Pulmonary artery endothelial cell (primary cell): ENCODE results near the gene PDSS1. TPM values are rescaled to one million over a fixed set of nuclear protein-coding genes. Genes with fewer than 3 reads are reported as not detected.
"Not testable (repeated sequence)": the region's sequence is repeated elsewhere in the genome, so short reads cannot be mapped to it uniquely, and the experiment has no call there.

ENCODE experiments used
- DNase-seq: peaks from one replicate; pipeline ENCODE4 v3.0.0-alpha.2; 2011; ENCODE audit warnings: low read depth, low spot score
- total RNA-seq: library from RNA; depleted of rRNA; stranded (reverse); fragments of >200 nt; gene quantifications from 2 replicates; pipeline ENCODE4 v1.2.3, GENCODE V29; 2014

The PDSS1 gene
- total RNA-seq, 1 donor from 2014 or later: 8.8 TPM

DNA sequence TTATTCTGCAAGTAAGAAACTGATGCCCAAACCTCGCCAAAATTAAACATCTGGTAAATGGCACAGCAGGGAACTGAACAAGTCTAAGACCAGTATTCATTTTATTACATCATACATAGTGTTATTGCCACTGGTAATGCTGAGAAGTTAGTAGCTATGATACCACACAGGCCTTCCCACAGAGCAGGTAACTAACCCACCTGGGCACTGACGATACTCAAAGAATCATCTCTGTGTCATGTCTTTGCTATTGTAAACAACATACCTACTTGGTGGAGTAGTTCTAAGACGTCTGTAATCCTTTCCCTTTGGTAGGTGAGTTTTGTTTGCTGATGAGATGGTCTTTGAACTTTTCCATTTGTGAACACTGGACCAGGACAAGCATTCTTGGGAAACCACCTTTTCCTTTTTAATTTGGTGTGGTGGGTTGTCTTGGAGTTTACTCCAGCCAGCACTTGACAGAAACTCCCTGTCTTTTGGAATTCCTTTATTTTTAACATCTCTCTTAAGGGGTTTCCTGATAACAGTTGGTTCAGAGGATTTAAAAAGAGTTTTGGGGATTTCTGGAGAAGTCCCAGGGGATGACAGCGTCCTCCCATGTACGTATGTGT, 40.9 kb downstream of the PDSS1 start:
- DNase-seq: no peak

DNA sequence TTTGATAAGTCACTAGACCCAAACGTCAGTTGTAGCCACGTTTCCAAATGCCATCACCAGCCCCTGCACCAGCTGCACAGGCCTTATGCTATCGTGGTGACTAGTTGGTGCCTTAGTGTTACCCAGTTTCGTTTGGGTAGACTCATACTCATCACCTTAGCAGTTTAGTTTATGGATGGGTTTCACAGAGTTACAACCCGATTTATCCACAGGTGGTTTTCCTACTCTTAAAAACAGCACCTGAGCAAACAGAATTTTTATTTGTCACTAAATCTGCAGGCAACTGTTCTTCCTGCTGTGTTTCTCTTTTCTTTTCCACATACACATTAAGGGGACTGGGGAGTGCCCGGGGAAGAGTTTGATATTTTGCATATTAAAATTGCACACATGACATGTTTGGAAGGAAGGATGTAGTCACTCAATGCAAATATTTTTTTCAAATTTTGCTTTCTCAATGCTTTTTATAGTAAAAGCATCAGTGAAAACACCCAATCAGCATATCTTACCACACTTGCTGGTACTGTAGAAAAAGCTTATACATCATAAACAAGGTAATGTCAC, 41.6 kb downstream of the PDSS1 start:
- DNase-seq: no peak

DNA sequence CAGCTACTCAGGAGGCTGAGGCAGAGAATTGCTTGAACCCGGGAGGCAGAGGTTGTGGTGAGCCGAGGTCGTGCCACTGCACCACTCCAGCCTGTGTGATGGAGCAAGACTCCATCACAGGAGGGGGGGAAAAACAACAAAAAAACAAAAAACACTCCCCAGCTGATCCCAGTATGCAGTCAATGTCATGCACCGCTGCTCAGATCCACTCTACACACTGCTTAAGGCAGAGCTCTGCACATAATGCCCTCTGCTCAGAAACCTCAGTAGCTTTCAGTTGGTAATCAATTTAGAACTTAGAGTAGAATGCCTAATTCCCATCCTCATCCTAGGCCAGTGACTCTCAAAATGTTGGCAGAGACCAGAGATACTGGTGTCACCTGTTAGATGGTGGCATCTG, 43.9 kb downstream of the PDSS1 start:
- no peak for DNase-seq

DNA sequence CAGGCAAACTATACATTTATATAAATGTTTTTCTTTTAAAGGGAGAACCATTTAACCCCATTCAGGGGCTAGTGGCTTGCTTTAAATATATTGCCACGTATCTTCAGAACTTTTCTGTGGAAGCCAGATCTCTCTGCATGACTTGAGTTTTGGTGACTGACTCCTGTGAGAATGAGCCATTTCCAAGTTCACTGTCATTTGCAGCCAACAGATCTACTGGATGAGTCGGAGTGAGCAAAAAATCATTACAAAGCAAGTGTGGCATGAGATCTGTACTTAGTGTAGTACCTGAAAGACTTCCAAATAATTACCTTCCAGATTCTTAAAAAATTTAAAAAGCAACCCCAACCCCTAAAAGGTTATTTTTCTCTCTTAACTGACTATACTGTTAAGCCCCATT, 45.6 kb downstream of the PDSS1 start:
- no peak for DNase-seq

DNA sequence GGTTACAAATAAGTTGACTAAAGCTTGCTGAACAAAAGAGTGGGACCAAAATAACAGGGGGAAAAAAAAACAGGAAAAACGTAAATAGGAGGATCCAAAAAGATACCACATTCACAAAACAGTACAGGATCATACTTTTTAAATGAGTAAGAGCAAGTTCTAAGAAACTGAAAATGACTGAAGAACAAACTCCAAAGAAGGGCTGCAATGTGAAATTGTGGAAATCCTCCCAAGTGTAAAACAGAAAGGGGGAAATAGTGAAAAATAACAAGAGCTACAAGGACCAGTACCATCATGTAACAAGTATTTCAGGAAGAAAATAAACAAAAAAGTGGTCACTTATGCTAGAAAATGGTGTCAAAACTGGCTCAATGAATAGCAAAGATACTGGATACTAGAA, 46.3 kb downstream of the PDSS1 start:
- DNase-seq: no peak

DNA sequence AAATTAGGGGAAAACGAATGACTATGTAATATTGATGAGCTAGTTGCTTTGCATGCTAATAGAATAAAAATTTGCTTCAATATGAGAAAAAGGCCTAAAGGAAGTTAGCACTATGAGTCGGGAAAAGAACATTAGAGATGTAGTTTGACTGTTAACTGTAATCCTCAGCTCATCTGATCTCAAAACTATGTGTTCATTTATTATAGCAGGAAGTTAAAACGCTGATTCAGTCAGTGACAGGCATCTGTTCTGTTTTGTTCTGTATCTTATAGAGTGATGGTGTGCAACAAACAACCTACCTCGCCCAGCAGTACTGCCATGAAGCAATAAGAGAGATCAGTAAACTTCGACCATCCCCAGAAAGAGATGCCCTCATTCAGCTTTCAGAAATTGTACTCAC, 48.6 kb downstream of the PDSS1 start:
- no peak for DNase-seq

DNA sequence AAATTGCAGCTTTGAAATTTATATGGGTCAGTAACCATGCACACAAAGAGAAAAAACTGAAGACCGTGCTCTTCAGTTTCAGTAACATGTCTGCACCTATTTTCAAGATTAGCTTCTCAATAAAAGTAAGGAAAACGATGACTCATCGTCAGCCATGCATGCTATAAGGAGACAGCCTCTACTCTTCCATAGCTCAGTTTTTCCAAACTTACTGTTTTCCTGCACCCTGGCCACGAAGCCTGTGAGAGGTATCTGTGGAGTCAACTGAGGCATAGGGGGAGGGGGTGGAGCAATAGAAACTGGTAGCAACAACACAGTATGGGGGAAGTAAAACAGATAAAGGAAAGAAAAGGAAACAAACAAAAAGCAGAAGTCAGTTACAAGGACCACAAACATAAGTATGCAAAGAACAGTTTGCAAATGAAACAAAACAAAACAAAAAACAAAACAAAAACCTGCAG, 58.0 kb downstream of the PDSS1 start:
- no peak for DNase-seq

DNA sequence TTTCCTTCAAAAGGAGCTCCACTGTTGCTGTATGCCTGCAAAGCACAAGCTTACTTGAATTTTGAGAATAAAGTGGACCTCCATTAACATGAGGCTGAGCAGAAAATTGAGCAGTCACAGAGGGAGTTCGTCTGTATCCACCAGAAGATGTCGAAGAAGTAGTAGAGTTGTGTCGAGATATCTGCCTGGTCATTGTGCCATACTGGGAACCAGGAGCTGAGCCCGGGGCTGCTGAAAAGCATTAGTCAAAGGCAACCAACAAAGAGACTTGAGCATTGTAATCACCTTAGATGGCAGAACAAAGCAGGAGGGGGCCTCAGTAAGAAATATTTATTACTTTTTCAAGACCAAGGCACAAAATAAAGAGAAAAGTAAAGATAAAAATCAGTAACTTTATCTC, 61.5 kb downstream of the PDSS1 start:
- no peak for DNase-seq

DNA sequence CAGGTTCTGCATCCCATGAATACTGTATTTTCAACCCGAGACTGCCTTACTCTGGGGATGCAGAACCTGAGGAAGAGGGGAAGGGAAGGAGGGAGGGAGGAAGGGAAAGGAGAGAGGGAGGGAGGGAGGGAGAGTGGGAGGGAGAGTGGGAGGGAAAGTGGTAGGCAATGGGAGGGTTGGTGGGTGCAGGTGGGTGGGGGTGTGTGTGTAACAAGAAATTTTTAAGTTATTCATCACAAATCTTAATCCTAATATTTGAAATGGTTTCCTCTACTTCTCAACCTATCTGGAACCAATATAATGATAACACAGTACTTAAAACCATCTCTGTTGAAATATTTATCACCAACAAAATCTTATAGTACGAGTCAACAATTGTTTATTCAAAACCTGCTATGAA, 68.0 kb downstream of the PDSS1 start:
- DNase-seq: no peak

DNA sequence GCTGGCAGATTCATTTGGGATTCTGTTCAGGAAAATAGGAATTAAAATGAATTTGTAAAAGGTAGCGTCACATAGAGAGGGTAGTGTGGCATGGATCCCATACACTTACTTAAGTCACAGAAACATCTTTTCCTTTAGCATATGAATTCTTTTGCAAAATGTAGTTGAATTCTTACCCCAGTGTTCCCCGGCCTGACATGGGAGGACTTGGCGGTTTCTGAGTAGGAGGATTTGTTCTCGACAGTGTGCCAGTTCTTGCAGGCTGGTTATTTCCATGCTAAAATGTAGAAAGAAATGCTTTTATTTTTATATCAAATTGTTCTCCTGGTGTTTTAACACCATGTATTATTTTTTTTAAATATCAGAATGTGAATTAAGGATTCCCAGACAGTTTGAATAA, 72.6 kb downstream of the PDSS1 start:
- DNase-seq: no peak

DNA sequence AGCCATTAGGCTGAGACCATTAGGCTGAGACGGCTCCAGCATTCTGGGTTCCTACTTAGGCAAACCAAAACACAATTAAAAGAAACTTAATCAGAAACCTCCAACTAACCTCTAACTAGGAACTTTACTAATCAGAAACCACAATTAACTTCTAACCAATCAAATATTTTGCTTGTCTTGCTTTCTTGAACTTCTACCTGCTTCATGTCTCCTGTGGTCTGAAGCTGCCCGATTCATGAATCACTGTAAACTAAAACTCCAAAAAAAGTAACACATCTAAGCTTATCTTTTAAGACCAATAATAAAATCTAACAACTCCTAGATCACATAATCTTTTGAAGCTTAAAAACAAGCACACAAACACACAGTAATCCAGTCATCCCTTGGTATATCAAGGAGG, 76.1 kb downstream of the PDSS1 start:
- DNase-seq: no peak

DNA sequence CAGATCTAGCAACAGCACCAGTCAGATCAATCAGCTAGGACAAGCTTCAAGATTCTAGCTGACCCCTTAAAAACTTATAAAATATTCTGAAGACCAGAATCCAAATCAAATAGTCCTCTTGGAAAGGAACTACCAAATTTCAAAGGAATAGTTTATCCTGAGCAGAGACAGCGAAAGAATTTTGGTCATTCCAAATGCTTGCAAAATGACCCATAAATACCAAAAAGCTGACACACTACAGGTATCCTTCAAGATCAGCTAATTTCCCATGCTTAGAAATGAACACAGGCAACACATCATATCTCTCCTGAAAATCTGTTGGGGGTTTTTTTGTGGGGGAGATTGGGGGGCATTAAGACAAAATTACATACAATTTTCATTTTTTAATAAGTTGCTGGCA, 78.8 kb downstream of the PDSS1 start:
- DNase-seq: no peak

DNA sequence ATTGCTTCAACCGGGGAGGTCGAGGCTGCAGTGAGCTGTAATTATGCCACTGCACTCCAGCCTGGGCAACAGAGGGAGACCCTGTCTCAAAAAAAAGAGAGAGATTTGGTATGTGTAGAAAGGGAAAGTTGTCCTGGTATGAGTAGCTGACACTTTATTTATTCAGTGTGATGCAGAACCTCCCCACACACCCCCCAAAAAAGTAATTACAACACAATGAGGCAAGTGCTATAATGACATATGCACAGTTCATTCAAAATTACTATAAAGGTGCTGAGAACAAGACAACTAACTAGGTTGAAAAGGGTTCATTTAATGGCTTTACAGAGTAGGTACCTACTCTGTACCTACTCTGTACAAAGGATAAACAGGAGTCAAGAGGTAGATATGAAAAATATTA, 80.2 kb downstream of the PDSS1 start:
- DNase-seq: no peak

DNA sequence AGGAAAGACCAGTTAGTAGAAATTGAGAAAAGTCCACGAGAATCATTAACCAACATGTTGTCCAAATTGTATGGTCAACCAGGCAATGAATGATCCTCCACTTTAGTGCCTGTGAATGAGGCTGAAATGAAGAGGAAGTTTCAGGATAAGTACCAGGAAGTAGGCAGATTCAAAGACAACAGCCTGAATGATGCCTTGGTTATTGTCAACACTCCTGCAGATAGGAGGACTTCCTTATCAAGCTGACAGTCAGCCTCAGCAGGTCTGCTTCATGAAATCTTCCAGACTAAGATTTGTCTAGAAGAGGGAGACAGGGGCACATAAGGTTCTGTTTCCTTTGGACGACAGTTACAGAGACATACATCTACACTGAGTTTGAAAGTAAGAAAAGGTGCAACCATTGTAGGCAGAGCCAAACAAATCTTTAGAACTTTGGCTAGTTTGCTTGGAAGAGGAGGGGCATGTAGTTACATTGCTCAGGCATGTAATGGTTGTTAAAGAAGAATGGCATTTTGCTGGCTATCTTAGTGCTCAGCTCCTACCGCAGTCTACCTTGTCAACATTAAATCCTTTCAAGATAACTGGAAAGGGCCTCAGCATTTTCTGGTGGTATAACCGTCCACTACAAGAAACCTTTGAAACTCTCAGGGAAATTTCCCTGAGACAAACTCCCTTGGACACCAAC, 81.8 kb downstream of the PDSS1 start:
- no peak for DNase-seq

DNA sequence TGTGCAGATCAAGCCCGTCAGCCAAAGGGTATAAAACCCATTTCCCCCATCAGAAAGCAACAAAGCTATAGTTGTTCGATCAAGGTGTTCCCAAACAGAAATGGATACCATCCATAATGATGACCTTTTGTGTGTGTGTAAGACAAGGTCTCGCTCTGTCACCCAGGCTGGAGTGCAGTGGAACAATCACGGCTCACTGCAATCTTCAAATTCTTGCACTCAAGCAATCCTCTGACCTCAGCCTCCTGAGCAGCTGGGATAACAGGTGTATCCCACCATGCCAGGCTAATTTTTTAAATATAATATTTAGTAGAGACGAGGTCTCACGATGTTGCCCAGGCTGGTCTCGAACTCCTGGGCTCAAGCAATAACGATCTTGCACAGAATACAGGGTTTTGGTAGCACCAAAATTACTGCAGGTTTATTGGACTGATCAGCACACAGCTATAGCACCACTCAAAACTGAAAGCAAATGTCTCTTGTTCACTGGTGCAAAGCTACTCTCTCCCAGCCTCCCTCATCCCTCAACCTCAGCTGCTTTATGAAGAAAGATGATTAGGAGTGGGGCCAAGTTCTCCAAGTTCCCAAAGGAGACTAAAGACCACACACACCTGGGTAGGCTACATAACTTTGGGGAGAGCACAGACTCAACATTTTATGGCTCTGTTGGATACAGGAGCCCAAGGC, 82.7 kb downstream of the PDSS1 start:
- DNase-seq: no peak

DNA sequence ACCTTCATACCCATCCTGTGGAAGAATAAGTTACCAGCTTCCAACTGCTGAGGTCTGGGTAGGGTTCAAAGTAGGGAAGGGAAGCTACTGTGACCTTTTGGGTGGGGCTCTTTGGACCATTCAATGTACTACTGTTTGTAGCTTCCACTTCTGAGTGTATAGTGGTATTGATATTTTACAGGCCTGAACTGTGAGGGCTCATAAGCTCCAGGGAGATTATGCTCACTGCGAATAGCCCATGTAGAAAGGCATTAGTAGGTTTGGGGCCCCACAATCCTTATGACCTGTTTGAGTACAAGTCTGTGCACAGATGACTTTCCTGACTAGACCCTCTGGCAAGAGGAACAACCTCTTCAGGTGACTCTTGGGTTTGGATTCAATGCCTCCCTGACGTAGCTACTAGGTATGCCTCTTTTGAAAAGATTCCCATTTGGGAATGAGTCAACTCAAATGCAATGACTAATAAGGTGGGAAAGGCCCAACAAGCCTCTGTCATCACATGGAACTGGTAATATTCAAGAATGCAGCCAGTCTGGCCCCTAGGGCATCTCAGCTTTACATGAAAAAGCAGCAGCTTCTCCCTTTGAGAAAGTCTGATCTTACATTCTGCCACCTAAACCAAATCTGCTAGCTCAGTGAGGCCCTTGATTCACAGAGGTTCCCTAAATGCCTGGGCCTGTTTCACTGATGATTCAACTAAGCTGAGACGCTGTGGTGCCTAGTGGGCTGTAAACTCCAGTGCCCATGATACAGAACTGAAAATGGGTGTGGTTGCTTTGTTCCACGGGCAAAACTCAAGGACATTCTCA, 83.5 kb downstream of the PDSS1 start:
- DNase-seq: no peak

DNA sequence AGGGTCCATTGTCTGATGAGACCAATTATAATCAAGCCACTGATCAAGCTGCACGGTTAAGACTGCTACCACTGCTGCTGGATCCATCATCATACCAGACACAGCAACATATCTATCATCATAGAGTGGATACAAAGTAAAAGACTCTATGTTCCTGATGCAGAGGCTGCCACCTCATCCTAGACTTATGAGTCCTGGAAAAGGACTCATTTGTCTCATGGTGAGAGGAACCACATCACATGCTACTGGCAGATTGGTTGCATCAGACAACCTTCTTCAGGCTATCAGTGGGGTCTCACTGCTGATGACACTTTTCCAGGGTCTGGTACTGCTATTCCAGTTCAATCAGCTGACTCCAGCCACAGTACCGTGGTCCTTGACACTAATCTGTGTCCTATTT, 84.3 kb downstream of the PDSS1 start:
- DNase-seq: no peak

DNA sequence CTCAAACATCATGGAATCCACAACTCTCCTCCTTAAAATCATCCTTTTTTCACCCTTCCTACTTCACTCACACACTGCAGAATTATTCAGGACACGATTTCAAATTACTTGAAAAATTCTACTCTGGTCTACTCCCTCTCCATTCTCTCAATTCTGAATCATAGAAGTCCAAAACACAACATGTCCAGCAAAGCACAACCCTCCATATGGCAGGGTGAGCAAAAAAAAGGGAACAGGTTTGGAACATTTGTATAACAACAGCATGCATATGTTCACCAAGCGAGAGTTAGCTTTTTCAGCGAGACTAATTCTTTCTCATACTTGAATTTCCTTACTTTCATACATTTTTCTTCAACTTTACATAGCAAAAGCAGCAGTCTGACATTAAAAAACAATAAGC, 89.9 kb downstream of the PDSS1 start:
- DNase-seq: no peak

DNA sequence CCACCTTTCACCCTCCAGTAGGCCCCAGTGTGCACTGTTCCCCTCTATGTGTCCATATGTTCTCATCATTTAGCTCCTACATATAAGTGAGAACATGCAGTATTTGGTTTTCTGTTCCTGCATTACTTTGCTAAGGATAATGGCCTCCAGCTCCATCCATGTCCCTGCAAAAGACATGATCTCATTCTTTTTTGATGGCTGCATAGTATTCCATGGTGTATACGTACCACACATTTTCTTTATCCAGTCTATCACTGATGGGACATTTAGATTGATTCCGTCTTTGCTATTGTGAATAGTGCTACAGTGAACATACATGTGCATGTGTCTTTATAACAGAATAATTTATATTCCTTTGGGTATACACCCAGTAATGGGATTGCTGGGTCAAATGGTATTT, 92.3 kb downstream of the PDSS1 start:
- DNase-seq: not testable (repeated sequence)

DNA sequence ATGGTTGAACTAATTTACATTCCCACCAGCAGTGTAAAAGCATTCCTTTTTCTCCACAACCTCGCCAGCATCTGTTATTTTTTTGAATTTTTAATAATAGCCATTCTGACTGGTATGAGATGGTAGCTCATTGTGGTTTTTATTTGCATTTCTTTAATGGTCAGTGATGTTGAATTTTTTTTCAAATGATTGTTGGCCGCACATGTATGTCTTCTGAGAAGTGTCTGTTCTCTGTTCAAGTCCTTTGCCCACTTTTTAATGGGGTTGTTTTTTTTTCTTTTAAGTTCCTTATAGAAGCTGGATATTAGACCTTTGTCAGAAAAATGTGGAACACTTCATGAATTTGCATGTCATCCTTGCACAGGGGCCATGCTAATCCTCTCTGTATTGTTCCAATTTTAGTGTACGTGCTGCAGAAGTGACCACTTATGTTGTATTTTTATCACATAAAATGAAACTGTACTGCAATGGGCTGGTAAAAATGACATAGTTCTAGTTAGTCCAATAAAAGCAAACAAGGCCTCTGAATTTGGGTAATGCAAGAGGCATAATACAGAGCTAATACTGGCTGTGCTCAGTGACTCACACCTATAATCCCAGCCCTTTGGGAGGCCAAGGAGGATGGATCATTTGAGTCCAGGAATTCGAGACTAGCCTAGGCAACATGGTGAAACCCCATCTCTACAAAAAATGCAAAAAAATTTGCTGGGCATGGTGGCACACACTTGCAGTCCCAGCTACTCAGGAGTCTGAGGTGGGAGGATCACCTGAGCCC, 92.9 kb downstream of the PDSS1 start:
- no peak for DNase-seq
